OCI-LY7 (cell line): ENCODE results near the gene SEMA3D. TPM values are rescaled to one million over a fixed set of nuclear protein-coding genes. Genes with fewer than 3 reads are reported as not detected.

Source experiments
- BruUV-seq: library from RNA; stranded (reverse); fragments of 400-500 nt; replicated peaks from 2 replicates; lab custom pipeline; 2021; lab: Mats Ljungman, UMichigan
- CTCF ChIA-PET: fragments of 300-600 bp; sonication (Branson Sonifier 250); formaldehyde crosslinking; loops from one replicate; lab custom pipeline; 2022; ENCODE audit warnings: antibody characterized with exemption; ENCODE audit not compliant: unreplicated experiment; lab: Charles Lee
- POLR2A ChIA-PET: fragments of 300-600 bp; sonication (Branson Sonifier 250); formaldehyde crosslinking; loops from one replicate; lab custom pipeline; 2022; ENCODE audit warnings: antibody characterized with exemption; lab: Charles Lee
- DNase-seq: peaks from one replicate; pipeline ENCODE4 v3.0.0-alpha.2; 2015; ENCODE audit warnings: low spot score
- H2AFZ ChIP-seq: fragments of 200-600 bp; sonication (generic), shearing (Covaris generic); 2 replicates; pipeline ENCODE4 v1.6.1; 2014; ENCODE audit warnings: mild to moderate bottlenecking, antibody characterized with exemption, low read length, moderate library complexity
- H3K27ac ChIP-seq: fragments of 200-600 bp; sonication (generic); 2 replicates; pipeline ENCODE4 v1.5.1; 2014; ENCODE audit warnings: mixed run types, low read depth, mild to moderate bottlenecking, moderate library complexity, low read length, inconsistent platforms; ENCODE audit not compliant: poor library complexity, severe bottlenecking
- H3K36me3 ChIP-seq: fragments of 200-600 bp; sonication (generic); 2 replicates; pipeline ENCODE4 v1.6.1; 2014; ENCODE audit warnings: mild to moderate bottlenecking, antibody characterized with exemption, low read length, moderate library complexity, mixed read lengths; ENCODE audit not compliant: insufficient read depth
- H3K4me1 ChIP-seq: fragments of 200-600 bp; sonication (generic); 2 replicates; pipeline ENCODE4 v1.5.1; 2014; ENCODE audit warnings: mild to moderate bottlenecking, low read length; ENCODE audit not compliant: insufficient read depth, poor library complexity, severe bottlenecking
- H3K4me2 ChIP-seq: fragments of 200-600 bp; sonication (generic); 2 replicates; pipeline ENCODE4 v1.6.1; 2014; ENCODE audit warnings: mild to moderate bottlenecking, low read length
- H3K4me3 ChIP-seq: fragments of 200-600 bp; sonication (generic); 2 replicates; pipeline ENCODE4 v1.5.1; 2014; ENCODE audit warnings: mild to moderate bottlenecking, low read depth, low read length; ENCODE audit not compliant: poor library complexity, severe bottlenecking
- H3K79me2 ChIP-seq: fragments of 200-600 bp; sonication (generic); 2 replicates; pipeline ENCODE4 v1.6.1; 2016; ENCODE audit warnings: low read depth, mild to moderate bottlenecking, low read length, moderate library complexity, mixed read lengths; ENCODE audit not compliant: insufficient read depth
- H3K9me2 ChIP-seq: fragments of 200-600 bp; sonication (generic); 2 replicates; pipeline ENCODE4 v1.6.1; 2016; ENCODE audit warnings: mild to moderate bottlenecking, low read length, mixed read lengths; ENCODE audit not compliant: insufficient read depth
- H3K9me3 ChIP-seq: fragments of 200-600 bp; sonication (generic); 2 replicates; pipeline ENCODE4 v1.6.1; 2014; ENCODE audit warnings: mild to moderate bottlenecking, mixed run types, low read length, mixed read lengths
- H4K20me1 ChIP-seq: fragments of 200-600 bp; sonication (generic); 2 replicates; pipeline ENCODE4 v1.6.1; 2014; ENCODE audit warnings: mild to moderate bottlenecking, antibody characterized with exemption, low read length, moderate library complexity, mixed read lengths; ENCODE audit not compliant: insufficient read depth
- EZH2phosphoT487 ChIP-seq: fragments of 200-600 bp; sonication (generic); IDR thresholded peaks from 2 replicates; pipeline ENCODE4 v1.6.1; 2018; ENCODE audit warnings: low read depth, borderline replicate concordance, mild to moderate bottlenecking, mixed run types, antibody characterized with exemption, low read length, moderate library complexity, mixed read lengths
- intact Hi-C: fragments of 100-400 bp; cut with micrococcal nuclease; formaldehyde crosslinking; loops from one replicate; pipeline ENCODE4 v1.10.0; 2022; ENCODE audit not compliant: unreplicated experiment
- total RNA-seq, 2 experiments: library from RNA; depleted of rRNA in 1 of 2; stranded (reverse); fragments of >200 nt in 1 of 2; shearing (Covaris generic) in 1 of 2; gene quantifications; 2 replicates each; pipeline ENCODE4 v1.2.3, GENCODE V29; 2014 to 2022
- TF ChIP-seq, protein P1 (sequence below): fragments of 200-600 bp; sonication (generic); conservative IDR thresholded peaks from 2 replicates; pipeline ENCODE4 v1.5.1; 2014; ENCODE audit warnings: mild to moderate bottlenecking, antibody characterized with exemption, low read length, moderate library complexity, mixed read lengths

SEMA3D gene
- total RNA-seq, 2 experiments from 2014 or later: not detected

- no peak for DNase-seq
- no peak overlapping the region for H2AFZ ChIP-seq
- H4K20me1 ChIP-seq: no peaks in the 10 kb centered on the region
- intact Hi-C loops: no loop called here
- CTCF ChIA-PET: no interaction called here
- H3K4me1 ChIP-seq: no peaks in the 10 kb centered on the region
- no TSS peak for BruUV-seq
- no peak for TF ChIP-seq EZH2phosphoT487
- TF ChIP-seq, protein P1, sequence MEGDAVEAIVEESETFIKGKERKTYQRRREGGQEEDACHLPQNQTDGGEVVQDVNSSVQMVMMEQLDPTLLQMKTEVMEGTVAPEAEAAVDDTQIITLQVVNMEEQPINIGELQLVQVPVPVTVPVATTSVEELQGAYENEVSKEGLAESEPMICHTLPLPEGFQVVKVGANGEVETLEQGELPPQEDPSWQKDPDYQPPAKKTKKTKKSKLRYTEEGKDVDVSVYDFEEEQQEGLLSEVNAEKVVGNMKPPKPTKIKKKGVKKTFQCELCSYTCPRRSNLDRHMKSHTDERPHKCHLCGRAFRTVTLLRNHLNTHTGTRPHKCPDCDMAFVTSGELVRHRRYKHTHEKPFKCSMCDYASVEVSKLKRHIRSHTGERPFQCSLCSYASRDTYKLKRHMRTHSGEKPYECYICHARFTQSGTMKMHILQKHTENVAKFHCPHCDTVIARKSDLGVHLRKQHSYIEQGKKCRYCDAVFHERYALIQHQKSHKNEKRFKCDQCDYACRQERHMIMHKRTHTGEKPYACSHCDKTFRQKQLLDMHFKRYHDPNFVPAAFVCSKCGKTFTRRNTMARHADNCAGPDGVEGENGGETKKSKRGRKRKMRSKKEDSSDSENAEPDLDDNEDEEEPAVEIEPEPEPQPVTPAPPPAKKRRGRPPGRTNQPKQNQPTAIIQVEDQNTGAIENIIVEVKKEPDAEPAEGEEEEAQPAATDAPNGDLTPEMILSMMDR: no peak
- H3K27ac ChIP-seq: no peak overlapping the region
- POLR2A ChIA-PET: no interaction called here
- no peaks in the 10 kb centered on the region for H3K9me3 ChIP-seq
- no peaks in the 10 kb centered on the region for H3K36me3 ChIP-seq
- no peaks in the 10 kb centered on the region for H3K9me2 ChIP-seq
- no peaks in the 10 kb centered on the region for H3K79me2 ChIP-seq
- H3K4me2 ChIP-seq: no peak overlapping the region
- H3K4me3 ChIP-seq: no peak overlapping the region
Measured at GRCh38 chr7:85205754-85206153, 18.9 kb upstream of the SEMA3D start.

GRCh38 chr7:85204496-85204895, 17.6 kb upstream of the SEMA3D start:
- Histone ChIP-seq H3K4me1 (no peaks in the 10 kb centered on the region), H3K9me2 (no peaks in the 10 kb centered on the region), H3K9me3 (no peaks in the 10 kb centered on the region), H3K79me2 (no peaks in the 10 kb centered on the region), H3K4me3 (no peak overlapping the region), H3K4me2 (no peak overlapping the region), H3K36me3 (no peaks in the 10 kb centered on the region), H4K20me1 (no peaks in the 10 kb centered on the region), H3K27ac (no peak overlapping the region), H2AFZ (no peak overlapping the region)
- no TSS peak for BruUV-seq
- CTCF ChIA-PET: no interaction called here
- intact Hi-C loops: no loop called here
- no peak for DNase-seq
- POLR2A ChIA-PET: interaction anchor here (1.6 kb wide), 1 partner anchor 14 kb away, joined by 8 read pairs; no protein-coding TSS in a partner anchor
- no peak for TF ChIP-seq EZH2phosphoT487

GRCh38 chr7:85204061-85204460, 17.2 kb upstream of the SEMA3D start:
- Histone ChIP-seq H3K4me2 (no peak overlapping the region), H3K36me3 (no peaks in the 10 kb centered on the region), H3K79me2 (no peaks in the 10 kb centered on the region), H3K27ac (no peak overlapping the region), H3K4me1 (no peaks in the 10 kb centered on the region), H2AFZ (no peak overlapping the region), H3K9me3 (no peaks in the 10 kb centered on the region), H4K20me1 (no peaks in the 10 kb centered on the region), H3K9me2 (no peaks in the 10 kb centered on the region), H3K4me3 (no peak overlapping the region)
- ChIA-PET POLR2A (interaction anchor here (1.6 kb wide), 1 partner anchor 14 kb away, joined by 8 read pairs; no protein-coding TSS in a partner anchor), CTCF (no interaction called here)
- intact Hi-C loops: no loop called here
- DNase-seq: no peak
- BruUV-seq: no TSS peak
- TF ChIP-seq, protein P1: no peak
- no peak for TF ChIP-seq EZH2phosphoT487
